HG03064 (cell line): Measurements from ENCODE around the gene FRMPD2.
"Not testable (repeated sequence)": the region's sequence is repeated elsewhere in the genome, so short reads cannot be mapped to it uniquely, and the experiment has no call there.

Experiments
- ATAC-seq: cut with Tn5 transposase; IDR thresholded peaks from one replicate; pipeline ENCODE4 v1.9.1; 2021; ENCODE audit warnings: low read depth; ENCODE audit not compliant: unreplicated experiment

Gene FRMPD2

DNA sequence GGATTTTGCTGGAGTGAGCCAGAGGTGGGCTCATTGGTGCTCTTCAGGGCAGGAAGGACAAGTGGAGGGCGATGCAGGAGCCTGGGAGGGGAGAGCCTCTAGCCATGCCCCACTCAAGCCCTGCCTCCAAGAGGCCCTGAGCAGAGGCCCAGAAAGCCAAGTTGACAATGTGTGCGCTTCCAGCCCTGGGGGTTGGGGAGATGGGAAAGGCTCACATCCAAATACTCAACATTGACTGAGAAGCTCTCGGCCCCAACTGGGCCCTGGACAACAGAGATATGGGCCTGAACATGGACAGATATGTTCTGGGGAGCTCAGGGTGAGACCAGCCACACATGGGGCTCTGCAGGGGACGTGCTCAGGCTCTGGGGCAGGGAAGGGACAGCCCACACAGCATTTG, 39.0 kb downstream of the FRMPD2 start:
- ATAC-seq, result no peak

DNA sequence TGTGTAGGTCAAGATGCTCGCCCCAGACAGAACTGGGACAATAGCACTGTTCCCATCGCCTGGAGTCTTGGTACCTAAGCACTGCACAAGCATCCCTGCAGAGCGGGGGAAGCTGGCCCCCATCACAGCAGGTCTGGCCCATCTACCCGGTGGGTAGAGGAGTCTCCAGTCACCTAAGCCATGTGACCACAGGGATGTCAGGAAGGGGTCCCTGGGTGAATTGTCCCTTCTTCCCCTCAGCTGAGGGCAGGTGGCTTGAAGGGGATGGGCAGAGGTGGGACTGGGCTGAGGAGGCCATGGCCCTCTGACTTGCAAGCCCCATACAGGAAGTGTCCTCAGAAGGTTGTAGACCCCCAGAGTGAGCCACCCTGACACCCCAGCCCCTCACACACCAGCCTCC, 39.7 kb downstream of the FRMPD2 start:
- no peak for ATAC-seq

DNA sequence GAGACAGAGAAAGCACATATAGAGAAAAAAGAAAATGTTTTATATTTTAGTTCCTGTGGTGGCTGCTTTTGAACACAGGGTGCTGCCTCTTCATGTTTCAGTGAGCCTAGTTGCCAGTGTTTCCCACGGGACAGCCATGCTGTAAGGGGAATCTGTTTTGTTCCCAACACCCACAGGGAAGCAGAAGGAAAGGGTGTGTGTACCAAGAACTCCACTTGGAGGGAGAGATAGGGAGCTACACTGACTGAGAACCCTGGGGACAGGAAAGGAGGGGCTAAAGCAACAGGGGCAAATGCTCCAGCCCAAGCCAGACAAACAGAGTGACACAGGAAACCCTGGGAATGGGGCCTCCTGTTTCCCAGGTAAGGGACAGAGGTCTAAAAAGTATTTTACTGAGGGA, 40.2 kb downstream of the FRMPD2 start:
- no peak for ATAC-seq

DNA sequence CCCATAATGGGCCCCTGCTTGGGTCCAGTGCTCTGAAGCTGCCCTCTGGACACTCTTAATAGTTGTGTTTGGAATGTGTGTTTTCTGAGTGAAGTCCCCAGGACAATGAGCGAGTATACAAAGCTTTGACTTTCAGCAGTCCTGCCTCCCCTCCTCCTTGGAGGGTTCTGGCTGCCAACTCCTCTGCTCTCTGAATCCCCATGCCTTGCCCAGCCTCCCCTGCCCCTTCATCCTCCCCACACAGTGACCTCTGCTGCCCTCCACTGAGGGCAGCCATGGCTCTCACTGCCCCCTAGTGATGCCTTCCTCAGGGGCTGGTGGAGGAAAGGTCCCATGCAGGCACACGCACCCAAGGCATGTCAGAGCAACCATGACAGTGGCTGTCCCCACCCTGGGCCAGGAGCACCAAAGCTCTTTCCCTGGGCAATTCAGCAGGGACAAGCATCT, 40.9 kb downstream of the FRMPD2 start:
- ATAC-seq, result no peak

DNA sequence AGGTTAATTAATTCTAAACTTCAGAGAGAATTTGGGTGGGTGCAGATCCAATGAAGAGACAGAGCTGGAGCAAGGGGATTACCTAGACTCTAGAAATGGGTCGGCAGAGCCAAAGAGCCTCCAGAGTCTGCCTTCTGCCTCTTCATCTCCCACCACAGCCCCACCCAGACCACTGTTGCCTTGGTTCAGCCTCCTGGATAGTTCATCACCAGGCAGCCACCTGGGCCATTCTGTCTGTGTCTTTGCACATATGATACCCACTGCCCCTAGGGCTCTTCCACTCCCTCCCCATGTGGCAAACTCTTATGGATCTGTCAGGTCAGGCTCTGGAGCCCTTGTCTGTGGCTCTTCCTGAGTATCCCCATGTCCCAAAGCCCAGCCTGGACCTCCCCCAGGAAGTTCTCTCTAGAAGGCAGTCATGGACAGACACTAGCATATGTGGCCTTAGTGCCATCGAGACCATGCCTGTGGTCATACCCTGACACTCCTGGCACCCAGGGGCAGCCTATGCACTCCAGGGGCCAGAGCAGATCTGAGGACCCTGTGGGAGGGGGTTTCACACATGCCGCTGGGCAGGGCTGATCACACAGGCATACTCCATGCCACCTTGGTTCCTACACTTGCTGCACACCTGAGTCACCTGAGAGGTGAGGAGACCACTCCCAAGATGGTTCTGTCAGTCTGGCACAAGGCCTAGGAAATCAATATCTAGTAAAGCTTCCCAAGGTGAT, 41.6 kb downstream of the FRMPD2 start:
- no peak for ATAC-seq

DNA sequence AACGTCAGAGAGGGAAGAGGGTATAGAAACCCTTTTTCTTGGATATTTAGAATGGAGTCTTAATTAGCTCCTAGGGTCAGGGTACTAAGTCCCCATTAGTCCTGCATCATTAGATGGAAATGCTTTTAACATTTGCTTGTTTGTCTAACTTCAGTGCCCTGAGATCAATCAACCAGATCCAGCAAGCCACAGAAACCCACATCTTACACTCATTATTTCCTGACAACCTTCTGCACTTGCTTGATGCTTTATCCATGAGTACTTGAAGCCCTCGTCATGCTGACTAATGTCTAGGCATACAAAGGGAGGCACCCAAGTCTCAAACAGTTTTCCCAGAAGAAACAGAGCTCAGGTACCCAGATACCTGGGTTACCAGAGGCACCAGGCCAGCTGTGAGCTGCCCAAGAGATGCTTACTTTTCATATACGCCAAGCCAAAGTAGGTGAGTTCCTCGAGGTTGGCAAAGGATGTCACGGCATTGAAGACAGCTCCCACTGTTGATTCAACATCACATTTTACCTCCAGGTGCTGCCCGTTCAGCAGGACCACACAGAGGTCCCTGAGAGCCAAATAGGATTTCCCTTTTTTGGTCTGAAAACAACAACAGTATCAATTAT, 42.7 kb downstream of the FRMPD2 start:
- ATAC-seq, result peak; percentile 87

DNA sequence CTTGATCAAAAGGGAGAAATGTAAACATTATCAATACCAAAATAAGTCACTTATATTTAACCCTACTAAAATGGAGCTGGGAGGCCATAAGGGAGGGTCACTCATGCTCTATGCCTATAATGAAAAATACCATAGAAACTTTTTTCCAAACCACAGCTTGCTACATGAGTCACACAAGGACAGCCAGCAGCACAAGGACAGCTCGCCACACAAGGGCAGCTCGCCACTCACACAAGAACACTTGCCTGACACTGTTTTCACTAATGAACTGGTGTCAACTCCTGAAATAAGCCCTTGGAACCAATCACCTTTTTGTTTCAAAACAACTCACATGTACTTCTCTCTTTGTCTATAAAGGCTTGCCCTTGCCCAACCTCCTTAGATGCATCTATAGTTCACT, 43.3 kb downstream of the FRMPD2 start:
- peak; percentile 59 for ATAC-seq

DNA sequence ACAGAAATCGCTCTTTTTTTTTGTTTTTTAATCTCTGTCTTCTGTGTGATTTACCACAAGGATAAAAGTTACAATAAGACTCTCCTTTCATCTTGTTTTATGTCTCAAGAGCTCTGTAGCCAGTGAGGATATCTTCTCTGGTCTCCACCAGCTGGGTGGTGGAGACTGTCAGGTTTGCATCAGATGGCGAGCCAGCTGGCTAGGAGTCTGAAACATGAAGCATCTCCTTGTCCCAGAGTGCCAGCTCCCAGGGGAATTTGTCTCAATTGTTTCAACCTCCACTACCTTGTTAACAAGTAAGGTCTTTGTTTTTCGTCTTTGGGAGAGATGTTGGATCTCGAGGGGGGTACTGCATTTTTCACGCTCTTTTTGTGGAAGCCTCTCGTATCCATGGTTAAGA, 47.3 kb downstream of the FRMPD2 start:
- no peak for ATAC-seq

DNA sequence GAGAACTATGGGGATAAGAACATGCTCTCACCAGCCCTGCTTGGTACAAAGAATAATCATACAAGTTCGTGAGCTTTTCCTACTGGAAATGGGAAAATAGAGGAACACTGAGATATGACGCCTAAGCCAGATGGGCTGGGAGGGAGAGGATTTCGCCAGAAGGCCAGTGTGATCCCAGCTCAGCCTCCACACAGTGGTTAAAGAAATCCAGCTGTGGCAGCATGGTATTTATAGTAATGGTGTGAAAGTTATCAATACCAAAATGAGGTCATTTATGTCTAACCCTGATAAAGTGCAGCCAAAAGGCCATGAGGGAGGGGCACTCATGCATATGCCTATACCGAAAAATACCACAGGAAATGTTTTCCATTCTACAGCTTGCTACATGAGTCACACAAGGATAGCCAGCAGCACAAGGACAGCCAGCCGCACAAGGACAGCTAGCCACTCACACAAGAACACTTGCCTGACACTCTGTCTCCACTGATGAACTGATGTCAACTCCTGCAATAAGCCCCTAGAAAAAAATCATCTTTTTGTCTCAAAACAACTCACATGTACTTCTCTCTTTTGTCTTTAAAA, 49.4 kb downstream of the FRMPD2 start:
- no peak for ATAC-seq

DNA sequence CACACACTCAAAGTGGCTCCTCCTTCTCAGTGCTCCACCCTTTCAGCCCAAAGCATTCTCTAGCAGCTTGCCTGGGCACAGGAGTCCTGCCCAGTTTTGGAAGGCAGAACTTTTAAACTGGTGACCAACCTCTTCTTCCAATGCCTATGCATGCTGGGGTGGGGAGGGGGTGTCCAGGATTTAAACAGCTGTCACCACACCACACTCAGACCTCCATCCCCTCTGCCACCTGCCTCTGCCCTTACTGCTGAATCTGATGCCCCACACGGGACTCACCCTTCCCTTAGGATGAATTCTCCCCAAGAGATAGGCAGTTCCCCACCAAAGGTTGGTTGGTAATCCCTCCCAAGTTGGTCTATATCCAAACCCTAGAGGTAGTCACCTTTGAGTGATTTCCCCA, 50.2 kb downstream of the FRMPD2 start:
- ATAC-seq, result no peak

DNA sequence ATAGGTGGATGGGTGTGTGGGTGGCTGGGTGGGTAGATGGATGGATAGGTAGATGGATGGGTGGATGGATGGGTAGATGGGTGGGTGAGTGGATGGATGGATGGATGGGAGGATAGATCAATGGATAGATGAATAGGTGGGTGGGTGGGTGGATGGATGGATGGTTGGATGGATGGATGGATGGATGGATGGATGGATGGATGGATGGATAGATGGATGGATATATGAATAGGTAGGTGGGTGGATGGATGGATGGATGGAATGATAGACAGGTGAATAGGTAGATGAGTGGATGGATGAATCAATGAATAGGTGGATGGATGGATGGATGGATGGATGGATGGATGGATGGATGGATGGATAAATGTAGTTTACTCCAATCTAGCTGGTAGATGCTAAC, 52.7 kb downstream of the FRMPD2 start:
- no peak for ATAC-seq

DNA sequence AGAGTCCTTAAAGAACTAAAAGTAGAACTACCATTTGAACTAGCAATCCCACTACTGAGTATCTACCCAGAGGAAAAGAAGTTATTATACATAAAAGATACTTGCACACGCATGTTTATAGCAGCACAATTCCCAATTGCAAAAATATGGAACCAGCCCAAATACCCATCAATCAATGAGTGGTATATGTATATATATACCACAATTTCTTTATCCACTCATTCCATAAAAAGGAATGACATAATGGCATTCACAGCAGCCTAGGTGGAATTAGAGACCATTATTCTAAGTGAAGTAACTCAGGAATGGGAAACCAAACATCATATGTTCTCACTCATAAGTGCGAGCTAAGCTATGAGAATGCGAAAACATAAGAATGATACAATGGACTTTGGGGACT, 53.5 kb downstream of the FRMPD2 start:
- ATAC-seq, result not testable (repeated sequence)

DNA sequence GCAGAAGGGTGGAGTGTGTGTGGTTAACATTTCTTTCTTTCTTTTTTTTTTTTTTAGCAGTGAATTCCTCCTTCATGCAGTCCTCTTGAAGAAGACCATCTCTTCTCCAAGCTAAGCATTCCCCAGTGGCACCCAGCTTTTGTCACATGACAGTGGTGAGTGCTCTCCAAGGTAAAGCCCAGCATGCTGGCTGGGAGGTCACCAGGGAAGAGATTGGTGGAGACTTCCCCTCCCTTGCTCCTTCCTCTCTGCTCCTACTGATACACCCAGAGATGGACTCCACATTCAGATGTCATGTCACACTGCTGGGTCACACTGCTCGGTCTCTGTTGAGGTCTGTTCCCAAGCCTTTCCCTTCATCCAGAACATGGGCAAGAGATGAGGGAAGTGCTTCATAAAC, 55.3 kb downstream of the FRMPD2 start:
- ATAC-seq, result no peak

DNA sequence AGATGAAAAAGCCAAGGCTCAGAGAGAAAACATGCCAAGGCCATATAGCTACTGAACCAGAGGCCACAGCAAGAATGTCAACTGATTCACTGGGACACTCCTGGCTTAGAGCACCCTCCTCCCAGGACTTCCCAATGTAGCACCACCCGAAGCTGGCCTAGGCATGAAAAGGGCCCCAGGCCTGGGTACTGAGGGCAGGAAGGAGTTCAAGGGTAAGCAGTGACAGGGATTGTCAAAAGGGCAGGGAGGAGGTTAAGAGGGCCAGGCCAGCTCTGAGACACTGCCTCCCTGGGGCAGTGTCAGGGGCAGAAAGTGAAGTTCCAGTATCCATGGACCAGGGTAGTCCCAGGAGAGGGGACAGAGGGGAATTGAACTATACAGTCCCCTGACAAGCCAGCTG, 57.8 kb downstream of the FRMPD2 start:
- no peak for ATAC-seq

DNA sequence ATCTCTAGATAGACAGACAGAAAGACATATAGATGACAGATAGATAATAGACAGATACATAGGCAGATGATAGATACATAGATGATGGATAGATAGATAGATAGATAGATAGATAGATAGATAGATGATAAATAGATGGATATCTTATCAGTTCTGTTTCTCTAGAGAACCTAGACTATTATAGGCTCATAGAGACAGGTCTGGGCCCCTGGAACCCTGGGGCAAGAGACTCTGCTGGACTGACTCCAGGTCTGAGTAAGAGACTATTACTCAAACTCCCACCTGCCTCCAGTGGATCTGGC, 58.3 kb downstream of the FRMPD2 start:
- no peak for ATAC-seq

DNA sequence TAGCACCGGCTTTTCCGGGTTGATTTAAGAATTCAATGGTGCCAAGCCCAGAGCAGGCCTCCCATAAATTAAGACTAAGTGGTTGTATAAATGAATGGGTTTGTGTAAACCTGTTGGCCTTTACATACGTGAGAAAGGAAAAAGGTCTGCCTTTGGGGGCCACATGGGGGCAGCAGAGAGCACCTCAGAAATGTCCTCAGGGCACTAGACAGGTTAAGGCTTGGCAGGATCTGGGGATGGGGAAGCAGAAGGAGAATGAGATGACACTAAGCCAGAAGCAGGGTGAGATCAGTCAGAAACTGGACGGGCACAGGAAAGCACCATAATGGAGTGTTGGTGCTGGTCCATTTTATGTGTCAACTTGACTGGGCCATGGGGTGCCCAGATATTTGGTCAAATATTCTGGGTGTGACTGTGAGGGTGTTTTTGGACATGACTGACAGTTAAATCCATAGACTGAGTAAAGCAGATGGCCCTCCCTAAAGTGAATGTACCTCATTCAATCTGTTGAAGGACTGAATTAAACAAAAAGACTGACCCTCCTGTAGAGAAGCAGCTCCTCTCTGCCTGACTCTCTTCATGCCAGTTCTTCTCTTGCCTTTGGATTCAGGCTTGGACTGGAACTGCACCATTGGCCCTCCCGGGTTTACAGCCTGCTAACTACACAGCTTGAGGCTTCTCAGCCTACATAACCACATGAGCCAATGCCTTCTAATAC, 58.9 kb downstream of the FRMPD2 start:
- ATAC-seq, result no peak

DNA sequence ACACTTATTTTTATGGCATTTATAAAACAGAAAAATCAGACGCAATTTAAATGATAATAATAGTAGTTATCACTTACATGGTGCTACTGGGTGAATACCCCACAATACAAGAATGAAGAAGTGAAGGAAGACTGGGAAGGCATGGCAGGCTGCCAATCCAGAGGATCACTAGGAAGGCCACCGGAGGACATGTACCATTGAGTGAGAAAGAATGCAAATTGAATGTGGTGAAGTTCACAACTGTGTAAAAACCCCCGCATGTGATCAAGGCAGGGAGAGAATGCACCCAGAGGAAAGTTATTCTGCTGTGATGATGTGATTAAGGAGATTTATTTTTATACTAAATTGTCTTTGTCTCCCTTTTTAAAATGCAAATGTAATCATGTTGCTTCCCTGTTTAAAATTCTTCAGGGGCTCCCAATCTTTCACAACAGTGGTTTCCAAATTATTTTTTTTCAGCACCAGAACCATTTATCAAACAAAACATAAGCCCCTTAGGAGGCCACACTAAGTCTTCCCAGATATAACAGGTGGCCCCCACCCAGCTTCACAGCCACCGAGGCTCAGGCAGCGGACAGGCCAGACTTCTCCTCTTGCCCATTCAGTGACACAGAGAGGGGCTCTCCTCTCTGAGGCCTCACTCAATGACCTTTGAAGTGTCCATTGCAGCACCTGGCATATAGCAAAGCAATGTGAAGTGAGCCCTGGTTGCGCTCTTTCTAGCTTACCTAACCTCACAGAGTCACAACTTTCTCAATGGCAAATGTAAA, 59.6 kb downstream of the FRMPD2 start:
- no peak for ATAC-seq

DNA sequence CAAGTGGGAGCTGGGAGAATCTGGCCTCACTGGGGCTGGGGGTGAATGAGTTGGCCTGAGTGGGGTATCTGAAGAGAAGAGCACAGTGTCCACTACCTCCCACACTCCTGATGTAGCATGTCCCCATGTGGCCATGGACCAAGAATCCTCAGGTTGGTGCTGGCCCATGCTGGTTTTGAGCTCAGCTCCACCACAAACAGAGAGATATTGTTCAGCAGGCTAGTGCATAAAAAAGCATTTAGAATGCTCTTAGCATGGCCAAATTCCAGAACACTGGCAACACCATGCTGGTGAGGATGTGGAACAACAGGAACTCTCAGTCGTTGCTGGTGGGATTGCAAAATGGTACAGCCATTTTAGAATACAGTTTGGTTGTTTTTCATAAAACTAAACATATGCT, 61.4 kb downstream of the FRMPD2 start:
- ATAC-seq, result no peak

DNA sequence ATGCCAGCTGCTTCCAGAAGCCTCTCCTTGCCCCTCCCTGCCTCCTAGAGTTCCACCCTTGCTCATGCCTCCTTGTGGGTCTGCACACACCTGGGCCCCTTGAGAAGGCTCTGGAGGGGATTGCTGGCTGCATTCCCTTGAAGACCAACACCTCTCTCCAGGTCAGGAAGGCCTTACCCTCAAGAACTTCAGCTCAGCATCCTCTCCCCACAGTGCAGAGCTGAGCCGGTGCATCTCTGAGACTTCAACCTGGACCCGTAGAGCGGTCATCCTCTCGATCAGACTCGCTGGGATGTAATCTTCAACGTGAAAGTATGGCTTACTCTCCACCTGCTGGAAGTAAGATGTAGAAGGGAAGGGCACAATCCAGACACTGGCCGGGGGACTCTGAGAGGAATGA, 62.7 kb downstream of the FRMPD2 start:
- ATAC-seq, result no peak

DNA sequence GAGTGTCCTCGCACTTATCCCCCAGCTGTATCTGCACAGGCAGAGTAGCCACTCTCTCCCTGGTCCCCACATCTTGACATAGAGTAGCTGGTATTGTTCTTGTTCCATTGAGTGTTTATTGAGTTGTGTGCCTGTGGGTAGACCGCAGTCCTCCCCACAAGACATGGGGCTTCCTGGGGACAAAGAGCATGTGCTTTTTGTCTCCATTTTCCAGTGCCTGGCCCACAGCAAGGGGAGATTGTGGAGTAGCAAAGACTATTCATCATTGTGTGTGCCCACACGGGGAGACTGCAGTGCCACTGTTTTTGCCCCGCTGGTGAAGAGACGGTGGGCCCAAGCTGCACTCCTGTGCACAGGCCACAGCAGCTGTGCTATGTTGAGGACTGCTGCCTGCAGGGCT, 63.5 kb downstream of the FRMPD2 start:
- no peak for ATAC-seq

DNA sequence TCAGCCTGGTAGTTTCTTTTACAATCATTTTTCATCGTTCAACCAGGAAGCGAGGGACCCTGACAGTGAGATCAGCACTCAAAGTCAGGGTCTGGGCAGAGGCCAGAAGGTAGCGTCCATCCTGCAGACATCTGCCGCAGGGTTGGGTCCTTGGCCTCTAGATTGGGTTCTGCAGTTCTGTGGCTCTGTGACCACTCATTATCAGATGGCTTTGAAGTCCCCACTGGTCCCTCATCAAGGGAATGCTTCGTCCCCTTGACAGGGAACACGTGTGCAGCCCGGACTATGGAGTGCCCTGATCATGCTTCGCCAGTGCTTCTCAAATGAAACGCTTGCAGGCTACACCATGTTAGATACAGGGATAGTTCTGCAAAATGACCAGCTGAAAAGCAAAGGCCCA, 64.1 kb downstream of the FRMPD2 start:
- ATAC-seq, result no peak
